K562 (cell line): ENCODE data around the gene IFNG-AS1. TPM values are rescaled to one million over a fixed set of nuclear protein-coding genes. Genes with fewer than 3 reads are reported as not detected.

Source experiments
- ATAC-seq: fragments of 200-7000 bp; cut with Tn5 transposase; 3 replicates; pipeline ENCODE4 v1.9.1; 2020; ENCODE audit warnings: moderate library complexity
- BruUV-seq: library from RNA; stranded (reverse); fragments of 400-500 nt; replicated peaks from 2 replicates; lab custom pipeline; 2021; lab: Mats Ljungman, UMichigan
- CTCF ChIA-PET: fragments of 300-600 bp; formaldehyde crosslinking; extraction: SDS; loops from one replicate; lab custom pipeline; 2021; ENCODE audit warnings: low intra/inter-chr PET ratio; lab: Yijun Ruan, JAX
- POLR2A ChIA-PET: fragments of 300-600, 350-650 bp; sonication (Branson Sonifier 250); formaldehyde crosslinking; extraction: SDS; loops from one replicate; lab custom pipeline; 2021; ENCODE audit warnings: antibody characterized with exemption, inconsistent platforms; lab: Yijun Ruan, JAX
- DNase-seq, 4 experiments: peaks; one replicate each; pipeline versions ENCODE4 v3.0.0 to v3.0.0-alpha.2; 2011 to 2018; ENCODE audit warnings: low spot score in 3 of 4, mixed read lengths in 3 of 4; ENCODE audit errors: extremely low read depth in 1 of 4
- FAIRE-seq: peaks from 2 replicates; lab custom pipeline; 2011; peaks lifted over from hg19 to GRCh38; lab: Jason Lieb, UNC
- H2AFZ ChIP-seq: 2 replicates; pipeline ENCODE4 v1.6.0; 2011; ENCODE audit warnings: low read depth, low read length, control low read depth, inconsistent platforms
- H3K27ac ChIP-seq: fragments of 200-600 bp; 3 replicates; pipeline ENCODE4 v1.8.0; 2011; ENCODE audit warnings: low read depth, mild to moderate bottlenecking, control low read depth, inconsistent platforms, low read length, moderate library complexity, mixed read lengths; ENCODE audit errors: extremely low read depth
- H3K27me3 ChIP-seq, 2 experiments: fragments of 300-600 bp in 1 of 2; 2 replicates in 1 of 2; 3 replicates in 1 of 2; pipeline versions ENCODE4 v1.6.0 to v1.8.0; 2011; ENCODE audit warnings: inconsistent platforms in 2 of 2, low read length in 2 of 2, mild to moderate bottlenecking in 1 of 2, mixed read lengths in 1 of 2, moderate library complexity in 1 of 2; ENCODE audit not compliant: control insufficient read depth in 2 of 2, insufficient read depth in 2 of 2
- H3K36me3 ChIP-seq: fragments of 300-600 bp; 3 replicates; pipeline ENCODE4 v1.8.0; 2011; ENCODE audit warnings: mild to moderate bottlenecking, low read length, inconsistent platforms; ENCODE audit not compliant: control insufficient read depth, insufficient read depth
- H3K4me1 ChIP-seq, 2 experiments: fragments of 200-600 bp in 1 of 2; replicated peaks in 1 of 2; 2 replicates in 1 of 2; 3 replicates in 1 of 2; pipeline versions ENCODE4 v1.5.1 to v1.8.0; 2011; ENCODE audit warnings: inconsistent platforms in 2 of 2, low read length in 2 of 2, mild to moderate bottlenecking in 1 of 2, mixed read lengths in 1 of 2, moderate library complexity in 1 of 2; ENCODE audit not compliant: control insufficient read depth in 2 of 2, insufficient read depth in 2 of 2
- H3K4me2 ChIP-seq: 2 replicates; pipeline ENCODE4 v1.6.1; 2011; ENCODE audit warnings: low read length, control low read depth, inconsistent platforms, mixed read lengths; ENCODE audit not compliant: insufficient read depth
- H3K4me3 ChIP-seq: fragments of 200-600 bp; sonication (generic), shearing (Covaris generic); 2 replicates; pipeline ENCODE4 v1.5.1; 2016; ENCODE audit warnings: control low read depth, inconsistent platforms
- H3K79me2 ChIP-seq: fragments of 200-600 bp; 3 replicates; pipeline ENCODE4 v1.8.0; 2011; ENCODE audit warnings: low read length, inconsistent platforms; ENCODE audit not compliant: control insufficient read depth, insufficient read depth
- H3K9ac ChIP-seq, 2 experiments: 2 replicates each; pipeline versions ENCODE4 v1.6.0 to v1.6.1; 2011; ENCODE audit warnings: low read depth in 2 of 2, low read length in 2 of 2, control low read depth in 1 of 2, inconsistent platforms in 1 of 2, mild to moderate bottlenecking in 1 of 2, mixed read lengths in 1 of 2; ENCODE audit not compliant: insufficient read depth in 1 of 2
- H3K9me1 ChIP-seq: one replicate; pipeline ENCODE4 v1.6.0; 2011; ENCODE audit warnings: inconsistent platforms, mild to moderate bottlenecking, low read length, moderate library complexity; ENCODE audit not compliant: control insufficient read depth, insufficient read depth
- H3K9me3 ChIP-seq: replicated peaks from 2 replicates; pipeline ENCODE4 v1.5.1; 2011; ENCODE audit warnings: low read depth, low read length, inconsistent platforms; ENCODE audit not compliant: control insufficient read depth, insufficient read depth
- H4K20me1 ChIP-seq: replicated peaks from 2 replicates; pipeline ENCODE4 v1.6.1; 2011; ENCODE audit warnings: low read length, inconsistent platforms, mixed read lengths; ENCODE audit not compliant: control insufficient read depth, insufficient read depth
- CREBBP ChIP-seq: IDR thresholded peaks from one replicate; pipeline ENCODE4 v1.6.1; 2012; ENCODE audit warnings: low read depth, mild to moderate bottlenecking, control low read depth, inconsistent platforms, low read length
- DPF2 ChIP-seq: fragments of 450-650 bp; IDR thresholded peaks from 2 replicates; pipeline ENCODE4 v1.6.1; 2016
- KAT2B ChIP-seq: IDR thresholded peaks from one replicate; pipeline ENCODE4 v1.6.1; 2012; ENCODE audit warnings: low read depth, mild to moderate bottlenecking, control low read depth, inconsistent platforms, low read length, moderate library complexity
- MAFK ChIP-seq: IDR thresholded peaks from 2 replicates; pipeline ENCODE4 v1.6.1; 2011; ENCODE audit warnings: low read length, improper control_type of control experiment
- PRDM10 ChIP-seq: fragments of 450-650 bp; IDR thresholded peaks from 2 replicates; pipeline ENCODE4 v1.6.1; 2018; ENCODE audit not compliant: partially characterized antibody
- RBM39 ChIP-seq: fragments of 200-400 bp; formaldehyde crosslinking; optimal IDR thresholded peaks from 2 replicates; pipeline ENCODE3; 2018; ENCODE audit warnings: low read depth, low read length
- SRSF9 ChIP-seq: fragments of 200-400 bp; formaldehyde crosslinking; IDR thresholded peaks from 2 replicates; pipeline ENCODE4 v1.6.1; 2017; ENCODE audit warnings: low read depth, low read length, borderline replicate concordance
- SUPT5H ChIP-seq: fragments of 450-650 bp; IDR thresholded peaks from 2 replicates; pipeline ENCODE4 v1.6.1; 2016
- ZNF133 ChIP-seq: fragments of 250-450 bp; sonication (Bioruptor Pico); IDR thresholded peaks from 2 replicates; pipeline ENCODE4 v1.4.0; 2020; ENCODE audit warnings: mild to moderate bottlenecking
- ZNF398 ChIP-seq: fragments of 250-450 bp; sonication (Bioruptor Pico); IDR thresholded peaks from 2 replicates; pipeline ENCODE4 v1.8.0; 2021; ENCODE audit warnings: moderate library complexity, mild to moderate bottlenecking, inconsistent platforms
- ZNF592 ChIP-seq: fragments of 450-650 bp; IDR thresholded peaks from 2 replicates; pipeline ENCODE4 v1.6.1; 2017; ENCODE audit warnings: antibody characterized with exemption, mild to moderate bottlenecking
- WGBS: fragments of 100-300 bp; shearing (Covaris generic); methylation state at CpG from one replicate; pipeline ENCODE4 v1.1.6; 2016; ENCODE audit warnings: low coverage, mixed read lengths; ENCODE audit not compliant: insufficient coverage; ENCODE audit errors: missing lambda C conversion rate; 5-methylcytosine and 5-hydroxymethylcytosine counted together
- in situ Hi-C: fragments of 300-500 bp; cut with MboI; formaldehyde crosslinking; loops from 4 replicates; pipeline ENCODE4 v1.15.0; 2018; ENCODE audit warnings: inconsistent platforms, mixed read lengths
- intact Hi-C: fragments of 100-400 bp; cut with micrococcal nuclease; formaldehyde crosslinking; loops from 2 replicates; pipeline ENCODE4 v1.14.2; 2022
- polyA plus RNA-seq, 8 experiments: library from polyadenylated mRNA; depleted of rRNA in 4 of 8; stranded (reverse) in 5 of 8; unstranded in 3 of 8; fragments of >200 nt; fragmentation: Nextera tagmentation in 2 of 8; fragmentation: Illumina TruSeq in 1 of 8; extraction: Ambion mirVana in 2 of 8; extraction: Trizol in 1 of 8; gene quantifications; 2 replicates each; pipeline versions ENCODE4 v1.2.1 to v1.2.3, GENCODE V29; 2011 to 2014; ENCODE audit warnings: inconsistent platforms in 1 of 8, missing spikeins in 1 of 8
- total RNA-seq, 7 experiments: library from RNA; depleted of rRNA in 6 of 7; stranded (reverse); fragments of >200 nt in 6 of 7; fragmentation: Illumina TruSeq in 2 of 7; extraction: Trizol in 2 of 7; gene quantifications; 2 replicates each; pipeline versions ENCODE4 v1.2.1 to v1.2.3, GENCODE V29; 2011 to 2021; ENCODE audit warnings: low replicate concordance in 1 of 7

Gene IFNG-AS1
- total and polyA plus RNA-seq, 9 of the 15 experiments (the other 6 are each of a cell fraction or from before 2014, with no cell fraction given): not detected

- Histone ChIP-seq H3K9me3 (no peaks in the 10 kb centered on the region), H2AFZ (no peak overlapping the region), H3K4me1 (no peaks in the 10 kb centered on the region; a peak in 1 of 5 replicates), H3K4me3 (no peak overlapping the region), H4K20me1 (no peaks in the 10 kb centered on the region), H3K9me1 (no peaks in the 10 kb centered on the region), H3K9ac (no peak overlapping the region), H3K4me2 (no peak overlapping the region), H3K36me3 (no peaks in the 10 kb centered on the region), H3K79me2 (no peaks in the 10 kb centered on the region), H3K27me3 (no peaks in the 10 kb centered on the region), H3K27ac (no peak overlapping the region)
- FAIRE-seq (no peak), DNase-seq (no peak), ATAC-seq (no peak)
- ChIA-PET CTCF (no interaction called here), POLR2A (no interaction called here)
- in situ Hi-C loops: no loop called here
- WGBS: 0% methylated on average over 1 of the region's 1 CpG
- no TSS peak for BruUV-seq
- TF ChIP-seq MAFK (no peak), KAT2B (no peak), ZNF133 (CRISPR knock-in tag) (no peak), PRDM10 (no peak), SRSF9 (no peak), ZNF398 (CRISPR knock-in tag) (no peak), CREBBP (no peak), DPF2 (no peak), ZNF592 (no peak), SUPT5H (no peak), RBM39 (no peak)
- intact Hi-C loops: no loop called here
Measured at GRCh38 chr12:68030248-68030647, 41.0 kb downstream of the IFNG-AS1 start.
